ENCODE results near the gene PDP2.

GRCh38 chr16:66940236-66940635, 59.9 kb downstream of the PDP2 start:
- TF ChIP-seq CTCF (conservative IDR thresholded peaks at IDR 0.05; ENCODE audit: low read length), result no peak
- TF ChIP-seq EZH2phosphoT487 (IDR thresholded peaks at IDR 0.05; ENCODE audit: borderline replicate concordance, low read depth, low read length), result no peak

All from OCI-LY7 (cell line).